Panc1 (cell line): ENCODE measurements around the gene TATDN3.

ENCODE experiments used
- CTCF ChIP-seq: fragments of 450-650 bp; IDR thresholded peaks from 2 replicates; pipeline ENCODE4 v1.5.1; 2017; ENCODE audit warnings: mild to moderate bottlenecking
- REST ChIP-seq, 2 experiments: IDR thresholded peaks; 2 replicates each; pipeline ENCODE4 v1.6.1; 2011 to 2012; ENCODE audit warnings: low read depth in 2 of 2, control low read depth in 1 of 2, low read length in 1 of 2, mild to moderate bottlenecking in 1 of 2, moderate library complexity in 1 of 2; ENCODE audit not compliant: insufficient read depth in 1 of 2

DNA sequence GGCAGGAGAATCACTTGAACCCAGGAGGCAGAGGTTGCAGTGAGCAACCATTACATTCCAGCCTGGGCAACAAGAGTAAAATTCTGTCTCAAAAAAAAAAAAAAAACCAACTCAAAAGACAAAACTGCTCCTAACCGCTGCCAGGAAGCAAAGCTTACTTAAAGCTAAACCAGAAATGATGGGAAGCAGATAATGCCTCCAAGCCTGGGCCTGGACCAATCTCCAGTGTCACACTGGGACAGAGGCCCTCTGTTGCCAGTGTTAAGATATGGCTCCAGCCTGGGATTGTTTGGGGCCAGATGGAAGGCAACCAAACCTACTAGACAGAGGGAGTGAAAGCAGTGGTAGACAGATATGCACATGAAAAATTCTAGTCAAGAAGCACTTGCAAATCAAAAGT lies 37.0 kb upstream of the TATDN3 start:
- TF ChIP-seq CTCF (no peak), REST (IDR thresholded peaks at IDR 0.05; ENCODE audit: insufficient read depth in 1 of 2, low read depth in 2 of 2, low read length in 1 of 2) (no peak)
